RWPE1 (cell line): ENCODE data around the gene FITM2.
"Not testable (repeated sequence)": the region's sequence is repeated elsewhere in the genome, so short reads cannot be mapped to it uniquely, and the experiment has no call there.

Experiments
- CTCF ChIA-PET: fragments of 350-600 bp; sonication (Branson Sonifier 250); formaldehyde crosslinking; extraction: SDS; loops from one replicate; lab custom pipeline; 2021; lab: Yijun Ruan, JAX
- POLR2A ChIA-PET: fragments of 400-600 bp; formaldehyde crosslinking; extraction: SDS; loops from one replicate; lab custom pipeline; 2020; ENCODE audit warnings: antibody characterized with exemption; ENCODE audit not compliant: low non-redundant PET; lab: Yijun Ruan, JAX
- DNase-seq: peaks from one replicate; pipeline ENCODE4 v3.0.0; 2012; ENCODE audit warnings: low spot score
- H3K27ac ChIP-seq: fragments of 450-650 bp; 2 replicates; pipeline ENCODE4 v1.5.1; 2017
- CTCF ChIP-seq: fragments of 450-650 bp; conservative IDR thresholded peaks from 2 replicates; pipeline ENCODE4 v1.5.1; 2017; ENCODE audit warnings: low read depth, mild to moderate bottlenecking

Gene FITM2

DNA sequence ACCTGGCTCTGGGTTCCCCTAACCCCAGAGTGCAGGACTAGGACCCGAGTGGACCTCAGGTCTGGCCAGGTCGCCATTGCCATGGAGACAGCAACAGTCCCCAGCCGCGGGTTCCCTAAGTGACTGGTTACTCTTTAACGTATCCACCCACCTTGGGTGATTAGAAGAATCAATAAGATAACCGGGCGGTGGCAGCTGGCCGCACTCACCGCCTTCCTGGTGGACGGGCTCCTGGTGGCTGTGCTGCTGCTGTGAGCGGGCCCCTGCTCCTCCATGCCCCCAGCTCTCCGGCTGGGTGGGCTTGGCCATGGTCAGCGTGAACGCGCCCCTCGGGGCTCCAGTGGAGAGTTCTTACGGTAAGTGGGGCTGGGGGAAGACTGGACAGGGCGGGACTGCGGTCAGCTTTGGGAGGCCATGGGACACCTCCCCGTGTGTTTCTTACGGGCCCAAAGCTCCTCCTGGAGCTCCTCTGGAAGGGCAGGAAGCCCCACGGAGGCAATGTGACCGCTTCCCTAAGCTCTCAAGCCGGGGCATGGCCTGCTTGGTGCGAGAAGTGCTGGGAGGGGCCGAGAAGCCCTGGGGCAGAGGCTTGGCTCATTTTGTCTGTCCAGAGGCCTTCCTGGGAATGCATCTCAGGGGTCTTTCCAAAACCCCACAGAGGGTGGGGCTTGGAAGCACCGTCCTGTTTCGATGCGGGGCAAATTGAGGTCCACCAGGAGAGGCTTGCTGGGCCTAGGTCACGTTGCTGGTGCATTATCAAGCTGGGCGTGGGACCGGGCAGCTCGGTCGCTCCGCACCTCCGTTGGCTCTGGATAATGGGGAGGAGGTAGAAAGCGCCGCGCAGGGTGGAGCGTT lies 44.7 kb upstream of the FITM2 start, which contains the start of gene HNF4A:
Gene HNF4A, plus strand, starts transcription at position 202 of the 855 bp plus-strand sequence. Its CDS starts 106 bp downstream, at position 308.
- no peak for TF ChIP-seq CTCF
- CTCF ChIA-PET: interaction anchor here (0.6 kb wide), 1 partner anchor 139 kb away, joined by 3 read pairs; no protein-coding TSS in a partner anchor
- no peak within 1 kb of the TSS for H3K27ac ChIP-seq
- no peak for DNase-seq
- POLR2A ChIA-PET: no interaction called here

DNA sequence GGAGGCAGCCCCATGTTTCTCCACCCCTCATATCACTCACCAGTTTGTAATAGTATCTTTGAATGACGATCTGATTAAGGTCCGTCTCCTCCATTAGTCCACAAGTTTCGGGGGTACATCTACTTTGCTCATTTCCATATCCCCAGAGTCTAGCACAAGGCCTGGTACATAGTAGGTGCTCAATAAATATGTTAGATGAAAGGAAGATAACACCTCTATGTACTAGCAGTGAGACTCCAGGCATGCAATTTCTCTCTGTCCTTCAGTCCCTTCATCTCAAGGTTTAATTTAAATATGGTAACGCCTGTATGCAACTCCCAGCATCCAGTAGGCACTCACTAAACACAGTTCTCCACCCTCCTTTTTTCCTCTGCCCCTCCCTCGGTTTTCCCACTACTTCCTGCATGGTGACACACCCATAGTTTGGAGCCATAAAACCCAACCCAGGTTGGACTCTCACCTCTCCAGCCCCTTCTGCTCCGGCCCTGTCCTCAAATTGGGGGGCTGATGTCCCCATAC lies 44.0 kb upstream of the FITM2 start:
- H3K27ac ChIP-seq: no peak overlapping the region
- no peak for DNase-seq
- POLR2A ChIA-PET: no interaction called here
- CTCF ChIA-PET: interaction anchor here (0.6 kb wide), 2 partner anchors 139 to 263 kb away, joined by 3 read pairs; no protein-coding TSS in a partner anchor
- TF ChIP-seq CTCF: no peak

GRCh38 chr20:44350567-44350966 lies 39.6 kb upstream of the FITM2 start:
- ChIA-PET CTCF (interaction anchor here (0.7 kb wide), 1 partner anchor 413 kb away, joined by 3 read pairs; no protein-coding TSS in a partner anchor), POLR2A (no interaction called here)
- no peak for DNase-seq
- TF ChIP-seq CTCF: no peak
- H3K27ac ChIP-seq: no peak overlapping the region

DNA sequence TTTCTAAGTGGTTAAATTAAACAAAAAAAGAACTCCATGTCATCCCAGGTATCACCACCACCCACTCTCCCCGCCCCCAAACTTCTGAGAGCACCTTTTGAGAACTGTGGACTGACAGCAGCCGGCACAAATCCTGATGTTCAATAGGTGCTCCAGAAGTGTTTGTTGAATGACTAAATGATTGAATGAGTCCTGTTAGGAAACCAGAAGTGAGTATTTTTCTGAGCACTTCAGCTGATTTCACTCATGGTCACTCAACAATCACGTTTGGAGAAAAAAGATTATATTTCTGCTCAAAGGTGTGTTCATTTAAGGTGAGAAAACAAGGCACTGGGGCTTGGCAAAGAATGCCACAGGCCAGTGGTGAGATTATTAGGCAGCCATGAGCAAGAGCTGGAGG lies 38.3 kb upstream of the FITM2 start:
- no peak for TF ChIP-seq CTCF
- POLR2A ChIA-PET: no interaction called here

GRCh38 chr20:44348168-44348659 lies 37.2 kb upstream of the FITM2 start:
- CTCF ChIA-PET: interaction anchor here (0.6 to 0.7 kb wide), 2 partner anchors 23 to 33 kb away, joined by 3 to 4 read pairs; no protein-coding TSS in a partner anchor
- TF ChIP-seq CTCF: no peak
- no peak overlapping the region for H3K27ac ChIP-seq
- DNase-seq: no peak
- POLR2A ChIA-PET: no interaction called here

More for the DNA sequence above, 38.3 kb upstream of the FITM2 start:
- CTCF ChIA-PET: interaction anchor here (0.6 kb wide), 1 partner anchor 216 kb away, joined by 3 read pairs; no protein-coding TSS in a partner anchor
- DNase-seq: no peak
- no peak overlapping the region for H3K27ac ChIP-seq

GRCh38 chr20:44345941-44346340 lies 34.9 kb upstream of the FITM2 start:
- DNase-seq, H3K27ac ChIP-seq, POLR2A ChIA-PET: not testable (repeated sequence)
- CTCF ChIA-PET: interaction anchor here (0.5 to 0.6 kb wide), 5 partner anchors 12 to 132 kb away, joined by 3 read pairs; no protein-coding TSS in a partner anchor
